ENCODE data around the gene ZNF710.

DNA sequence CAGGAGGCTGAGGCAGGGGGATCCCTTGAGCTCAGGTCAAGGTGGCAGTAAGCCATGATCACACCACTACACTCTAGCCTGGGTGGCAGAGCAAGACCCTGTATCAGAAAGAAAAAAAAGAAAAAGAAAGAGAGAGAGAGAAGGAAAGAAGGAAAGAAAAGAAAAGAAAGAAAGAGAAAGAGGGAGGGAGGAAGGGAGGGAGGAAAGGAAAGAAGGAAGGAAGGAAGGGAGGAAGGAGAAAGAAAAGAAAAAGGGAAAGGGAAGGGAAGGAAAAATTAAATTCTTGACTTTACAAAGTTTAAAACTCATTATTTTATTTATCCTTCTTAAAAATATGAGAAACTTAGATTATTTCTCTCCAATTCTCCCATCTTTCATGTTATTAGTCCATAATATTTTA is 118.2 kb downstream of the ZNF710 start:
- TF ChIP-seq POLR2A (IDR thresholded peaks at IDR 0.05) = no peak
- TF ChIP-seq, protein P1, sequence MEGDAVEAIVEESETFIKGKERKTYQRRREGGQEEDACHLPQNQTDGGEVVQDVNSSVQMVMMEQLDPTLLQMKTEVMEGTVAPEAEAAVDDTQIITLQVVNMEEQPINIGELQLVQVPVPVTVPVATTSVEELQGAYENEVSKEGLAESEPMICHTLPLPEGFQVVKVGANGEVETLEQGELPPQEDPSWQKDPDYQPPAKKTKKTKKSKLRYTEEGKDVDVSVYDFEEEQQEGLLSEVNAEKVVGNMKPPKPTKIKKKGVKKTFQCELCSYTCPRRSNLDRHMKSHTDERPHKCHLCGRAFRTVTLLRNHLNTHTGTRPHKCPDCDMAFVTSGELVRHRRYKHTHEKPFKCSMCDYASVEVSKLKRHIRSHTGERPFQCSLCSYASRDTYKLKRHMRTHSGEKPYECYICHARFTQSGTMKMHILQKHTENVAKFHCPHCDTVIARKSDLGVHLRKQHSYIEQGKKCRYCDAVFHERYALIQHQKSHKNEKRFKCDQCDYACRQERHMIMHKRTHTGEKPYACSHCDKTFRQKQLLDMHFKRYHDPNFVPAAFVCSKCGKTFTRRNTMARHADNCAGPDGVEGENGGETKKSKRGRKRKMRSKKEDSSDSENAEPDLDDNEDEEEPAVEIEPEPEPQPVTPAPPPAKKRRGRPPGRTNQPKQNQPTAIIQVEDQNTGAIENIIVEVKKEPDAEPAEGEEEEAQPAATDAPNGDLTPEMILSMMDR (IDR thresholded peaks at IDR 0.05 in 8 of 11, conservative IDR thresholded peaks at IDR 0.05 in 3 of 11) = no peak
- no peak for TF ChIP-seq POLR2AphosphoS5 (IDR thresholded peaks at IDR 0.05)
